A673 (cell line): Measurements from ENCODE around the gene LIMCH1. TPM values are rescaled to one million over a fixed set of nuclear protein-coding genes. Genes with fewer than 3 reads are reported as not detected.

Experiments
- BruUV-seq: library from RNA; stranded (reverse); fragments of 400-500 nt; replicated peaks from 2 replicates; lab custom pipeline; 2021; lab: Mats Ljungman, UMichigan
- CTCF ChIA-PET: fragments of 300-600 bp; sonication (Branson Sonifier 250); formaldehyde crosslinking; loops from one replicate; lab custom pipeline; 2022; ENCODE audit warnings: antibody characterized with exemption; lab: Charles Lee
- POLR2A ChIA-PET: fragments of 300-600 bp; sonication (Branson Sonifier 250); formaldehyde crosslinking; loops from one replicate; lab custom pipeline; 2022; ENCODE audit warnings: antibody characterized with exemption; ENCODE audit not compliant: low non-redundant PET; lab: Charles Lee
- DNase-seq: peaks from one replicate; pipeline ENCODE4 v3.0.0-alpha.2; 2015; ENCODE audit warnings: low spot score
- H3K27ac ChIP-seq: fragments of 200-600 bp; sonication (generic); 2 replicates; pipeline ENCODE4 v1.5.1; 2016; ENCODE audit warnings: mixed run types, low read depth, mild to moderate bottlenecking, mixed read lengths, antibody characterized with exemption, low read length; ENCODE audit not compliant: poor library complexity, severe bottlenecking
- H3K27me3 ChIP-seq: fragments of 200-600 bp; sonication (generic); replicated peaks from 2 replicates; pipeline ENCODE4 v1.6.1; 2017; ENCODE audit warnings: mixed run types, low read depth, mild to moderate bottlenecking, mixed read lengths, antibody characterized with exemption, low read length; ENCODE audit not compliant: insufficient read depth, poor library complexity
- H3K36me3 ChIP-seq: fragments of 200-600 bp; sonication (generic); 2 replicates; pipeline ENCODE4 v1.6.1; 2016; ENCODE audit warnings: mixed run types, mild to moderate bottlenecking, mixed read lengths, antibody characterized with exemption, low read length; ENCODE audit not compliant: insufficient read depth, poor library complexity, severe bottlenecking
- H3K4me1 ChIP-seq: fragments of 200-600 bp; sonication (generic); 2 replicates; pipeline ENCODE4 v1.6.1; 2017; ENCODE audit warnings: mixed run types, mild to moderate bottlenecking, mixed read lengths, antibody characterized with exemption, low read length; ENCODE audit not compliant: insufficient read depth, poor library complexity, severe bottlenecking
- H3K4me3 ChIP-seq: fragments of 200-600 bp; sonication (generic); 2 replicates; pipeline ENCODE4 v1.5.1; 2016; ENCODE audit warnings: low read depth, mixed run types, mild to moderate bottlenecking, mixed read lengths, low read length; ENCODE audit not compliant: poor library complexity, severe bottlenecking
- H3K9me3 ChIP-seq: fragments of 200-600 bp; sonication (generic); 2 replicates; pipeline ENCODE4 v1.6.1; 2016; ENCODE audit warnings: mixed run types, low read depth, mild to moderate bottlenecking, mixed read lengths, antibody characterized with exemption, low read length; ENCODE audit not compliant: poor library complexity, severe bottlenecking
- CTCF ChIP-seq: fragments of 300-800, 200-600 bp; sonication (generic); conservative IDR thresholded peaks from 2 replicates; pipeline ENCODE4 v1.5.1; 2017; ENCODE audit warnings: low read depth, mild to moderate bottlenecking, antibody characterized with exemption, low read length, moderate library complexity, mixed read lengths
- EZH2 ChIP-seq: fragments of 200-600 bp; sonication (generic); IDR thresholded peaks from 2 replicates; pipeline ENCODE4 v1.6.1; 2017; ENCODE audit warnings: borderline replicate concordance, low read depth, mild to moderate bottlenecking, mixed read lengths, antibody characterized with exemption, low read length; ENCODE audit not compliant: poor library complexity, severe bottlenecking
- intact Hi-C: fragments of 100-400 bp; cut with micrococcal nuclease; formaldehyde crosslinking; loops from one replicate; pipeline ENCODE4 v1.10.0; 2022; ENCODE audit not compliant: unreplicated experiment
- total RNA-seq: library from RNA; stranded (reverse); gene quantifications from 2 replicates; pipeline ENCODE4 v1.2.3, GENCODE V29; 2021

The LIMCH1 gene
- total RNA-seq, 1 experiment from 2014 or later, result 4.0 TPM

- intact Hi-C loops, result no loop called here
- H3K4me3 ChIP-seq, result no peak overlapping the region
- no peaks in the 10 kb centered on the region for H3K36me3 ChIP-seq
- CTCF ChIA-PET, result no interaction called here
- TF ChIP-seq EZH2 (no peak), CTCF (no peak)
- POLR2A ChIA-PET, result no interaction called here
- no peaks in the 10 kb centered on the region for H3K4me1 ChIP-seq
- BruUV-seq, result no TSS peak
- no peak for DNase-seq
- no peak overlapping the region for H3K27ac ChIP-seq
- peaks cover 11% of the 10 kb centered on the region for H3K27me3 ChIP-seq
- H3K9me3 ChIP-seq, result no peaks in the 10 kb centered on the region
Observed at GRCh38 chr4:41681054-41681453, 143.1 kb downstream of the LIMCH1 start.

- DNase-seq, result no peak
- Histone ChIP-seq H3K4me1 (no peaks in the 10 kb centered on the region), H3K27ac (no peak overlapping the region), H3K36me3 (no peaks in the 10 kb centered on the region), H3K9me3 (no peaks in the 10 kb centered on the region), H3K4me3 (no peak overlapping the region), H3K27me3 (peaks cover 18% of the 10 kb centered on the region)
- intact Hi-C loops, result no loop called here
- BruUV-seq, result no TSS peak
- ChIA-PET POLR2A (no interaction called here), CTCF (no interaction called here)
- TF ChIP-seq EZH2 (no peak), CTCF (no peak)
Observed at GRCh38 chr4:41683326-41683725, 145.4 kb downstream of the LIMCH1 start.

- Histone ChIP-seq H3K27ac (no peak overlapping the region), H3K36me3 (no peaks in the 10 kb centered on the region), H3K27me3 (peaks cover 20% of the 10 kb centered on the region), H3K4me3 (no peak overlapping the region), H3K4me1 (no peaks in the 10 kb centered on the region), H3K9me3 (no peaks in the 10 kb centered on the region)
- TF ChIP-seq CTCF (no peak), EZH2 (no peak)
- POLR2A ChIA-PET, result no interaction called here
- intact Hi-C loops, result no loop called here
- no TSS peak for BruUV-seq
- CTCF ChIA-PET, result no interaction called here
- DNase-seq, result no peak
Observed at GRCh38 chr4:41686893-41687292, 148.9 kb downstream of the LIMCH1 start.
